GM21723 (cell line): ENCODE measurements around the gene EFHD1.

Source experiments
- ATAC-seq: cut with Tn5 transposase; IDR thresholded peaks from one replicate; pipeline ENCODE4 v1.9.1; 2021; ENCODE audit warnings: mild to moderate bottlenecking, moderate library complexity; ENCODE audit not compliant: unreplicated experiment

EFHD1 gene, protein sequence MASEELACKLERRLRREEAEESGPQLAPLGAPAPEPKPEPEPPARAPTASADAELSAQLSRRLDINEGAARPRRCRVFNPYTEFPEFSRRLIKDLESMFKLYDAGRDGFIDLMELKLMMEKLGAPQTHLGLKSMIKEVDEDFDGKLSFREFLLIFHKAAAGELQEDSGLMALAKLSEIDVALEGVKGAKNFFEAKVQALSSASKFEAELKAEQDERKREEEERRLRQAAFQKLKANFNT

GRCh38 chr2:232633413-232634205 lies at the start of gene EFHD1:
Gene EFHD1, plus strand, starts transcription at chr2:232633604. Its CDS starts 101 bp downstream, at chr2:232633705.
- no peak for ATAC-seq

DNA sequence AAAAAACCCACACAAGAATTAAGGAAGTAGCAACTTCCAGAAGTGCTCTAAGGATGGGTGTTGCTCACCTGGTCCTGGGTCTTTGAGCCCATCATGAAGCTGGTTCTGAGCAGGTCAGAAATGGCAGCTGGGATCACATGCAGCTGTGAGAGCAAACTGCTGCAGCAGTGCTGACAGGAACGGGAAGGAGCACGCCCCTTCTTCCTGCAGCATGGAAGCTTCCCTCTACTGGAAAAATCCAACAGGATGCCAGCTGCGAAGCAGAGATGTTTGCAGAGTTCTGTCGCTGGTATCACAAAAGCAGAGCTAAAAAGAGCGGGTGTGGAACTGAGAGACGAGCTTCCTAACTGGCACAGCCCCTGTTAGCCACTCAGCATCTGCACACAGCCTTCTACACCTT lies 49.2 kb upstream of the EFHD1 start:
- ATAC-seq = no peak

DNA sequence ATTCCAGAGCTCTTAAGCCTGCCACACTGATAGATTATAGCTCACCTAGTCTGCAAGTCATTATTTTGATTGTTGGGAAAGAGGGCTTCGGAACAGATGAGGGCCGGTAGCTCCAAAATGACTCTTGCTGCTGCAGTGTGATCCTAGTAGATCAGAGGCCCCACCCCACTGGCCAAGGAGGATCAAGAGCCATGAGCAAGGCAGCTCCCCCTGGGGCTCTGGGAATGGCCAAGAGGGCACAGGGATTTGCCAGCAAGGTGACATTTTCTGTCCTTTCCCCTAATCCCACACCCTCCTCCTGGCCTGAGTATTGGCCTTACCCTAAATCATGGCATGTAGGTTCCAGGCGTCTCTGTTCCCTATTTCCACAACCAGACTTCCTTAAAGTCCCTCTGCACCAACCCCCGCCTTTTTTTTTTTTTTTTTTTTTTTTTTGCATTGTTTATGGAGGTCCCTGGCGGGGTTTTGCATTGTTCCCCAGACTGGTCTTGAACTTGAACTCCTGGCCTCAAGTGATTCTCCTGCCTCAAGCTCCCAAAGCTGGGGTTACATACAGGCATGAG lies 46.4 kb upstream of the EFHD1 start:
- ATAC-seq = no peak

DNA sequence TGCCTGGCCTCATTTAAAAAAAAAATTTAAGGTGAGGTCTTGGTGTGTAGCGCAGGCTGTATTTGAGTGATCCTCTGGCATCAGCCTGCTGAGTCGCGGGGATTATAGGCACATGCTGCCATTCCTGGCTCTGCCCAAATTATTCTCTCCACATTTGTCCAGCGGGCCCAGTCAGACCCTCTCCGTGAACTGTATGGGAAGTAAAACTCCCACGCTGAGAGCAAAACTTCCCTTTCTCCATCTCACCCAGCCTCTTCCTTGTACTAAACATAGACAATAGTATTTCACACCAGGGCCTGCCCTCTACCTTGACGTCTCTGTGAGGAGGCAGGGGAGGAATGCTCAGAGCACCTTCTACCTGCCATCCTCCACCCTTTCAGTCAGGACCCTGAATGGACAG lies 45.9 kb upstream of the EFHD1 start:
- no peak for ATAC-seq

DNA sequence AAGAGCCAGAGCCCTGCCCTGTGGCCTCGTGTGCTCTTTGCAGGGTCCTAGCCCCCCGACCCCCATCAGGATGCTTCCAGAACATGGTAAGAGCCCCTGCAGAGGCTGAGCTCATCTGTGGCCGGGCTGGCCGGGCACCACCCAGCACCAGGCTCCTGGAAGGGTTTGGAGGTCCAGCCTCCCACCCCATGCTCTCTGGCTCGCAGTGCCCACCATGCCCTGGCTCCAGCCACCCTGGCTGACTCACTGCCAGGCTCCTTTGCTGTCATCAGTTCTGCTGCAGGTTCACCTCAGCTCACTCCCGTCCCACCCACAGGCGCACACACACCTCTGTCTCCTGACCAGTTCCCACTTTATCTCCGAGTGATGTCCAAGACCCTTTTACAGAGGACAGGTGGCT lies 45.4 kb upstream of the EFHD1 start:
- no peak for ATAC-seq

GRCh38 chr2:232588680-232589585 lies 44.5 kb upstream of the EFHD1 start:
- no peak for ATAC-seq

GRCh38 chr2:232592772-232593395 lies 40.5 kb upstream of the EFHD1 start:
- ATAC-seq = no peak

GRCh38 chr2:232593982-232594381 lies 39.4 kb upstream of the EFHD1 start:
- ATAC-seq = no peak

DNA sequence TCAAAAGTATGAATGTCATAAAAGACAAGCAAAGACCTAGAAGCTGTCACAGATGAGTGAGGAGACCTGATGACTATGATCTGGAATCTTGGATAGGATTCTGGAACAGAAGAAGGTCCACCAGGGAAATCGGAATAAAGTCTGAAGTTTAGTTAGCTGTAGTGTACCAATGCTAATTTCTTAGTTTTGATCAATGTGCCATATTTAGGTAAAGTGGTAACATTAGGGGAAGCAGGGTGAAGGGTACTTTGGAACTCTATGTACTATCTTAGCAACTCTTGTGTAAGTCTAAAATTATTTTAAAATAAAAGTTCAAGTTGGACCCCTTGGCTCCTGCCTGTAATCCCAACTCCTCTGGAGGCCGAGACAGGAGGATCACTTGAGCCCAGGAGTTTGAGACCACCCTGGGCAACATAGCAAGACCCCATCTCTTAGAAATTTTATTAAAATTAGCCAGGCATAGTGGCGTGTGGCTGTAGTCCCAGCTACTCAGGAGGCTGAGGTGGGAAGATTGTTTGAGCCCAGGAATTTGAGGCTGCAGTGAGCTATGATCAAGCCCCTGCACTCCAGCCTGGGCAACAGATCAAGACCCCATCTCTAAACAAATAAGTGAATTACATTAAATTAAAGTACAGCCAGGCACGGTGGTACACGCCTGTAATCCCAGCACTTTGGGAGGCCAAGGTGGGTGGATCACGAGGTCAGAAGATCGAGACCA lies 35.9 kb upstream of the EFHD1 start:
- ATAC-seq = no peak

GRCh38 chr2:232598293-232598692 lies 35.1 kb upstream of the EFHD1 start:
- ATAC-seq = no peak

DNA sequence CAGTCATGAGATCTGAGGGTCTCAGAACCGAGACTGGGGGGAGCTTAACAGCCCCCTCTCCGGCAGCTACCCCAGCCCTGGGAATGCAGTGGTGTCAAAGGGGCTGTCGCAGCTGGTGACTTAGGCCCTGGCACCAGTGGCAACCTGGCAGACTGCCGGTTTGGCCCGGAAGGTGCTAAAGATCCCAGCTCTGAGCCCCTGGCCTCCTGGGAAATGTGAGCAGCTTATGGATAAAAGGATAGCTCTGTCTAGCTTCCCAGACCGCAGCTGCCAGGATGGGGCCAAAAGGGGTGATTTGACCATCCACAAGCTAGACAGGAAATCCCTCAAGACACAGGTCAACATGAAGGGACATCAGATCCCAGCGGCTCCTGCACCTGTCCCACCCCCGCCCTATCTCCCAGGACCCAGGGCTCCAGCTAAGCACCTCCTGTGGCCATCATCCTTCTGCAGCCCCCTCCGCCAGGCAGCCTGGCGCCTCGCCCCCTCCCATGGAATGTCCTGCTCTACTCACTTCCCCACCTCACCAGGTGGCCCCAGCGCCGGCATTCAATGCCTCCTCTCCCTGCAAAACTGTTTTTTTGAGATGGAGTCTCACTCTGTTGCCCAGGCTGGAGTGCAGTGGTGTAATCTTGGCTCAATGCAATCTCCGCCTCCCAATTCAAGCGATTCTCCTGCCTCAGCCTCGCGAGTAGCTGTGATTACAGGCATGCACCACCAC lies 33.2 kb upstream of the EFHD1 start:
- no peak for ATAC-seq

- ATAC-seq = no peak
Measured at GRCh38 chr2:232603283-232603682, 30.1 kb upstream of the EFHD1 start.

GRCh38 chr2:232604535-232604934 lies 28.9 kb upstream of the EFHD1 start:
- no peak for ATAC-seq

- ATAC-seq = no peak
Measured at GRCh38 chr2:232607011-232607410, 26.4 kb upstream of the EFHD1 start.

DNA sequence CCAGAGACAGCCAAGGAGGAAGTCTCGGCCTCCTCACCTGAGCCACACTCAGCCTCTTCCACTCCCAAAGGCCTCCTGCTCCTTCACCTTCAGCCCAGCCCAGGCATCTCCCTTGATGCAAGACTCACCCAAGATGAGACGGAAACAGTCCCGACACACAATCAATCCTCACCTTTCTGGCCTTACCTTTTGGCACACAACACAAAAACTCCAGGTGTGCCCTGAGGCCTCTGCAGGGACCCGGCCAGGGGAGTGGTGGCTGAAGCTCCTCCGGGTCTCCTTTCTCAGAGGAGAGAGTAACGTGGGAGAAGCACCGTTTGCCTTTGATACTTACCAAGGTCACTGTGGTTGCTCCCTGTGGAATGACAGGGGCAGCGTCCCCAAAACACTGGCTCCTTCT lies 23.8 kb upstream of the EFHD1 start:
- ATAC-seq = no peak

- no peak for ATAC-seq
Measured at GRCh38 chr2:232610081-232610480, 23.3 kb upstream of the EFHD1 start.

DNA sequence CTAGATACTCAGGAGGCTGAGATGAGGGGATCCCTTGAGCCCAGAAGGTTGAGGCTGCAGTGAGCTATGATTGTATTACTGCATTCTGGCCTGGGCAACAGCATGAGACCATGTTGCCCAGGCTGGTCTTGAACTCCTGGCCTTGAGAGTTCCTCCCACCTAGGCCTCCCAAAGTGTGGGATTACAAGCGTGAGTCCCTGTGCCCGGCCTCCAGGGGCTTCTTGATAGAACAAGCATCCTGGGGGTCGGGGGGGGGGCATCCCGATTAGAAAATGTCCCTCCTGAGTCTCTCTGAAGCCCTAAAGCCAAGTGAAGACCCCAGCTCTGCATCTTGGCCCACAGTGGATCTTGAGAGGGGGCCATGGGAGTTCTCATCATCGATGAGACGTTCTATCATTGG lies 22.3 kb upstream of the EFHD1 start:
- ATAC-seq = no peak

DNA sequence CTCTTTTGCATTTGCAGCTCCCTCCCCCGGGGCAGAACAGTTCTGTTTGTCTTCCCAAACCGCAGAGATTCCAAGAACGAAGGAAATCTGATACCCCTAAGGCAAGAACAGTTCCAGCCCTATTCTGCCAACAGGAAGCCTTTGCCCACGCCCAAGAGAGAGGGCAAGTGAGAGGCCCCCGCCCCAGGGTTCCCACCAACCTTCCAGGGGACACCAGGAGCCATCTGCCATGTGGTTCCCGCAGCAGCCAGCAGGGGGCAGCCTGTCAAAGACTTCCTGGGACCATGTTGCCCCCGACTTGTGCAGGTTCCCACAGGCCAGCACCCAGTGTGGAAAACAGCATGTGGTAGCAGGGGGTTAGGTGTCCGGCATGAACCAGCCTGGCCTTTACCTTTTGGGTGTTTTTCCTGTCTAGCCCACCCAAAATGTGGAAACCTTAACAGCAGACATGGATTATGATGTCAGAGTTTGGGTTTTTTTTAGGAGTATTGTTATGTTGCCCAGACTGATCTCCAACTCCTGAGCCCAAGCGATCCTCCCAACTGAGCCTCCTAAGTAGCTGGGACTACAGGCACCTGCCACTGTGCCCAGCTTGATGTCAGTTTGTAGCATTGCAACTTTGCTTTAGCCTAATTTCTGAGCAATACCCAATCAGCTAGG lies 21.7 kb upstream of the EFHD1 start:
- ATAC-seq = no peak
